Calu3 (cell line): ENCODE measurements around the gene TOB1. TPM values are rescaled to one million over a fixed set of nuclear protein-coding genes. Genes with fewer than 3 reads are reported as not detected.

Source experiments
- BruUV-seq: library from RNA; stranded (reverse); fragments of 400-500 nt; replicated peaks from 2 replicates; lab custom pipeline; 2021; lab: Mats Ljungman, UMichigan
- CTCF ChIA-PET: fragments of 300-600 bp; sonication (Branson Sonifier 250); formaldehyde crosslinking; loops from one replicate; lab custom pipeline; 2022; ENCODE audit warnings: antibody characterized with exemption; lab: Charles Lee
- DNase-seq: peaks from one replicate; pipeline ENCODE4 v3.0.0; 2022
- H3K27ac Mint-ChIP-seq: one replicate; pipeline ENCODE4 v1.8.0; 2022; ENCODE audit warnings: mixed read lengths; ENCODE audit not compliant: unreplicated experiment
- H3K27me3 Mint-ChIP-seq: one replicate; pipeline ENCODE4 v1.8.0; 2022; ENCODE audit warnings: mixed read lengths; ENCODE audit not compliant: unreplicated experiment
- H3K36me3 Mint-ChIP-seq: one replicate; pipeline ENCODE4 v1.8.0; 2022; ENCODE audit warnings: mild to moderate bottlenecking, moderate library complexity, mixed read lengths; ENCODE audit not compliant: insufficient read depth, unreplicated experiment
- H3K4me1 Mint-ChIP-seq: one replicate; pipeline ENCODE4 v1.8.0; 2022; ENCODE audit warnings: mild to moderate bottlenecking, low read depth, mixed read lengths; ENCODE audit not compliant: unreplicated experiment
- H3K4me3 Mint-ChIP-seq: one replicate; pipeline ENCODE4 v1.8.0; 2022; ENCODE audit warnings: mild to moderate bottlenecking, low read depth, moderate library complexity, mixed read lengths; ENCODE audit not compliant: unreplicated experiment
- H3K9me3 Mint-ChIP-seq: one replicate; pipeline ENCODE4 v1.8.0; 2022; ENCODE audit warnings: low read depth, mixed read lengths; ENCODE audit not compliant: unreplicated experiment
- CTCF ChIP-seq: fragments of 200-600 bp; IDR thresholded peaks from one replicate; pipeline ENCODE4 v1.8.0; 2022; ENCODE audit warnings: antibody characterized with exemption; ENCODE audit not compliant: unreplicated experiment
- intact Hi-C: fragments of 100-400 bp; cut with micrococcal nuclease; formaldehyde crosslinking; loops from one replicate; pipeline ENCODE4 v1.10.0; 2022; ENCODE audit not compliant: unreplicated experiment
- total RNA-seq: library from RNA; stranded (reverse); gene quantifications from 2 replicates; pipeline ENCODE4 v1.2.3, GENCODE V29; 2022

Gene TOB1
- total RNA-seq, 1 experiment from 2014 or later: 177 TPM

- H3K9me3 Mint-ChIP-seq: no peaks in the 10 kb centered on the region
- intact Hi-C loops: loop anchor here (10.0 kb wide), 1 partner anchor 145 kb away; no protein-coding TSS in a partner anchor
- CTCF ChIA-PET: interaction anchor here (0.5 to 2.4 kb wide), 3 partner anchors 56 to 249 kb away, joined by 3 to 15 read pairs (median 6); no protein-coding TSS in a partner anchor
- H3K4me3 Mint-ChIP-seq: no peak overlapping the region
- no peak overlapping the region for H3K27ac Mint-ChIP-seq
- no peak for TF ChIP-seq CTCF
- no peaks in the 10 kb centered on the region for H3K36me3 Mint-ChIP-seq
- no peaks in the 10 kb centered on the region for H3K4me1 Mint-ChIP-seq
- BruUV-seq: no TSS peak
- H3K27me3 Mint-ChIP-seq: peaks cover 28% of the 10 kb centered on the region
- DNase-seq: no peak
Measured at GRCh38 chr17:50839591-50840310, 26.4 kb downstream of the TOB1 start.

GRCh38 chr17:50837980-50838954, 27.9 kb downstream of the TOB1 start:
- DNase-seq: no peak
- intact Hi-C loops: no loop called here

GRCh38 chr17:50837286-50837979, 28.7 kb downstream of the TOB1 start:
- H3K27me3 Mint-ChIP-seq: peaks cover 51% of the 10 kb centered on the region
- no peak for DNase-seq

More at GRCh38 chr17:50837980-50838954, 27.9 kb downstream of the TOB1 start:
- no peak for TF ChIP-seq CTCF
- Mint-ChIP-seq H3K27ac (no peak overlapping the region), H3K4me1 (no peaks in the 10 kb centered on the region), H3K9me3 (no peaks in the 10 kb centered on the region), H3K4me3 (no peak overlapping the region), H3K36me3 (no peaks in the 10 kb centered on the region), H3K27me3 (peaks cover 43% of the 10 kb centered on the region)
- no TSS peak for BruUV-seq
- CTCF ChIA-PET: interaction anchor here (0.5 to 2.4 kb wide), 2 partner anchors 12 to 55 kb away, joined by 6 to 15 read pairs; no protein-coding TSS in a partner anchor

More at GRCh38 chr17:50837286-50837979, 28.7 kb downstream of the TOB1 start:
- BruUV-seq: no TSS peak
- no peak overlapping the region for H3K27ac Mint-ChIP-seq
- no peaks in the 10 kb centered on the region for H3K4me1 Mint-ChIP-seq
- no peak overlapping the region for H3K4me3 Mint-ChIP-seq
- H3K9me3 Mint-ChIP-seq: no peaks in the 10 kb centered on the region
- CTCF ChIA-PET: interaction anchor here (0.5 kb wide), 1 partner anchor 11 kb away, joined by 6 read pairs; no protein-coding TSS in a partner anchor
- TF ChIP-seq CTCF: no peak
- intact Hi-C loops: no loop called here
- H3K36me3 Mint-ChIP-seq: no peaks in the 10 kb centered on the region
